Thyroid gland (tissue), 4 donors: Measurements from ENCODE around the gene C1QTNF12. TPM values are rescaled to one million over a fixed set of nuclear protein-coding genes. Genes with fewer than 3 reads are reported as not detected.

Experiments
- DNase-seq, 2 donors: peaks; one replicate each; pipeline ENCODE4 v3.0.0-alpha.2; 2019
- H3K27ac ChIP-seq, 3 donors: fragments of 200-600 bp; sonication (generic); 1 replicate in 2 of 3; 2 replicates in 1 of 3; pipeline ENCODE4 v1.5.1; 2016 to 2019; ENCODE audit warnings: mild to moderate bottlenecking in 1 of 3, moderate library complexity in 1 of 3
- H3K27me3 ChIP-seq: fragments of 200-600 bp; sonication (generic); one replicate; pipeline ENCODE4 v1.5.1; 2019
- H3K36me3 ChIP-seq, 2 donors: fragments of 200-600 bp; sonication (generic); one replicate each; pipeline ENCODE4 v1.5.1; 2016 to 2019
- H3K4me1 ChIP-seq, 2 donors: fragments of 200-600 bp; sonication (generic); one replicate each; pipeline ENCODE4 v1.5.1; 2017 to 2019
- H3K4me3 ChIP-seq, 3 donors: fragments of 200-600 bp; sonication (generic); replicated peaks in 1 of 3; 1 replicate in 2 of 3; 2 replicates in 1 of 3; pipeline ENCODE4 v1.5.1; 2016; ENCODE audit warnings: mild to moderate bottlenecking in 1 of 3
- H3K9me3 ChIP-seq: fragments of 200-600 bp; sonication (generic); one replicate; pipeline ENCODE4 v1.5.1; 2017
- CTCF ChIP-seq, 6 experiments: fragments of 200-600 bp in 3 of 6; fragments of 450-650 bp in 3 of 6; sonication (generic) in 3 of 6; IDR thresholded peaks; one replicate each; pipeline ENCODE4 v1.5.1; 2016 to 2019; ENCODE audit warnings: antibody characterized with exemption in 6 of 6, mild to moderate bottlenecking in 2 of 6, inconsistent platforms in 1 of 6, moderate library complexity in 1 of 6
- POLR2A ChIP-seq, 2 donors: fragments of 450-650 bp; IDR thresholded peaks; one replicate each; pipeline ENCODE4 v1.6.1; 2017; ENCODE audit warnings: antibody characterized with exemption in 2 of 2, mild to moderate bottlenecking in 2 of 2, moderate library complexity in 1 of 2
- WGBS, 2 donors: methylation state at CpG; one replicate each; pipeline ENCODE4 v1.1.5; 2017; 5-methylcytosine and 5-hydroxymethylcytosine counted together
- intact Hi-C: fragments of 100-400 bp; cut with DNase I; formaldehyde crosslinking; loops from one replicate; pipeline ENCODE4 v1.15.1; 2023
- total RNA-seq, 4 donors: library from RNA; depleted of rRNA; stranded (reverse); fragments of >200 nt; gene quantifications; one replicate each; pipeline ENCODE4 v1.2.3, GENCODE V29; 2016

C1QTNF12 gene
- total RNA-seq, 4 donors from 2014 or later = 0.83 TPM; not detected in 3

- Histone ChIP-seq H3K9me3 (no peaks in the 10 kb centered on the region), H3K36me3 (peaks cover 21 to 48% of the 10 kb centered on the region in 2 donors), H3K4me3 (no peak overlapping the region), H3K4me1 (no peaks in the 10 kb centered on the region), H3K27me3 (no peaks in the 10 kb centered on the region), H3K27ac (no peak overlapping the region)
- TF ChIP-seq POLR2A (IDR thresholded peaks at IDR 0.05) (no peak), CTCF (IDR thresholded peaks at IDR 0.05) (no peak)
- DNase-seq = no peak
- intact Hi-C loops = no loop called here
- 88 to 89% methylated on average over 10 of the region's 10 CpGs for WGBS, 2 donors
These were observed 18.3 kb upstream of the C1QTNF12 start for GRCh38 chr1:1264868-1265272.

- peaks cover 21 to 48% of the 10 kb centered on the region in 2 donors for H3K36me3 ChIP-seq
- H3K4me3 ChIP-seq = no peak overlapping the region
- intact Hi-C loops = no loop called here
- no peak overlapping the region for H3K27ac ChIP-seq
- H3K4me1 ChIP-seq = no peaks in the 10 kb centered on the region
- no peak for DNase-seq
- TF ChIP-seq CTCF (IDR thresholded peaks at IDR 0.05) (no peak), POLR2A (IDR thresholded peaks at IDR 0.05) (no peak)
- WGBS, 2 donors = 86 to 91% methylated on average over 9 of the region's 9 CpGs
- H3K27me3 ChIP-seq = no peaks in the 10 kb centered on the region
- H3K9me3 ChIP-seq = no peaks in the 10 kb centered on the region
These were observed 17.5 kb upstream of the C1QTNF12 start for GRCh38 chr1:1264026-1264425.

GRCh38 chr1:1262758-1263157 lies 16.2 kb upstream of the C1QTNF12 start:
- no peaks in the 10 kb centered on the region for H3K9me3 ChIP-seq
- H3K27ac ChIP-seq = no peak overlapping the region
- no peaks in the 10 kb centered on the region for H3K27me3 ChIP-seq
- peaks cover 21 to 47% of the 10 kb centered on the region in 2 donors for H3K36me3 ChIP-seq
- intact Hi-C loops = no loop called here
- no peak overlapping the region for H3K4me3 ChIP-seq
- 92 to 100% methylated on average over 3 to 7 of the region's 8 CpGs for WGBS, 2 donors
- no peak for DNase-seq
- H3K4me1 ChIP-seq = no peaks in the 10 kb centered on the region
- TF ChIP-seq POLR2A (IDR thresholded peaks at IDR 0.05) (no peak), CTCF (IDR thresholded peaks at IDR 0.05) (no peak)

- Histone ChIP-seq H3K9me3 (no peaks in the 10 kb centered on the region), H3K4me3 (no peak overlapping the region), H3K36me3 (peaks cover 21 to 40% of the 10 kb centered on the region in 2 donors), H3K27ac (no peak overlapping the region), H3K27me3 (no peaks in the 10 kb centered on the region), H3K4me1 (no peaks in the 10 kb centered on the region)
- intact Hi-C loops = no loop called here
- DNase-seq = no peak
- 96 to 98% methylated on average over 17 of the region's 17 CpGs for WGBS, 2 donors
- TF ChIP-seq POLR2A (IDR thresholded peaks at IDR 0.05) (no peak), CTCF (IDR thresholded peaks at IDR 0.05) (no peak)
These were observed 15.5 kb upstream of the C1QTNF12 start for GRCh38 chr1:1262071-1262470.

- WGBS, 2 donors = 74 to 81% methylated on average over 16 of the region's 16 CpGs
- no peak for TF ChIP-seq POLR2A (IDR thresholded peaks at IDR 0.05)
- TF ChIP-seq CTCF (IDR thresholded peaks at IDR 0.05) = no peak
- intact Hi-C loops = no loop called here
These were observed 14.5 kb upstream of the C1QTNF12 start for GRCh38 chr1:1260843-1261560.

More at GRCh38 chr1:1260843-1261560, 14.5 kb upstream of the C1QTNF12 start:
- Histone ChIP-seq H3K27ac (no peak overlapping the region), H3K4me3 (no peak overlapping the region), H3K36me3 (peaks cover 25 to 41% of the 10 kb centered on the region in 2 donors), H3K9me3 (no peaks in the 10 kb centered on the region), H3K27me3 (no peaks in the 10 kb centered on the region), H3K4me1 (no peaks in the 10 kb centered on the region)
- no peak for DNase-seq
